NB4 (cell line): ENCODE data around the gene SUMF1.

Experiments used
- DNase-seq: peaks from one replicate; pipeline ENCODE4 v3.0.0; 2010; ENCODE audit warnings: low read depth
- H3K4me3 ChIP-seq: one replicate; pipeline ENCODE4 v1.5.1; 2011; ENCODE audit warnings: mild to moderate bottlenecking, low read depth, low read length, moderate library complexity
- CTCF ChIP-seq: IDR thresholded peaks from one replicate; pipeline ENCODE4 v1.5.1; 2012; ENCODE audit warnings: low read depth, low read length
- MAX ChIP-seq: IDR thresholded peaks from 2 replicates; pipeline ENCODE4 v1.6.1; 2011; ENCODE audit warnings: low read depth, low read length
- MYC ChIP-seq: IDR thresholded peaks from 2 replicates; pipeline ENCODE4 v1.6.1; 2011; ENCODE audit warnings: low read depth, low read length
- POLR2A ChIP-seq: IDR thresholded peaks from 2 replicates; pipeline ENCODE4 v1.6.1; 2011; ENCODE audit warnings: mild to moderate bottlenecking; ENCODE audit not compliant: insufficient read length; ENCODE audit errors: extremely low read depth

The SUMF1 gene

GRCh38 chr3:4396542-4396941 is 70.5 kb downstream of the SUMF1 start:
- TF ChIP-seq MYC (no peak), MAX (no peak), POLR2A (no peak), CTCF (no peak)
- no peak overlapping the region for H3K4me3 ChIP-seq
- DNase-seq: peak; percentile 7

- no peak for TF ChIP-seq CTCF
- no peak for TF ChIP-seq POLR2A
- no peak for TF ChIP-seq MYC
- no peak for TF ChIP-seq MAX
- H3K4me3 ChIP-seq: no peak overlapping the region
- DNase-seq: no peak
These were observed 71.1 kb downstream of the SUMF1 start for GRCh38 chr3:4396006-4396405.

- no peak overlapping the region for H3K4me3 ChIP-seq
- TF ChIP-seq MYC (no peak), CTCF (no peak), POLR2A (no peak), MAX (no peak)
- no peak for DNase-seq
These were observed 71.6 kb downstream of the SUMF1 start for GRCh38 chr3:4395448-4395847.

- DNase-seq: no peak
- no peak overlapping the region for H3K4me3 ChIP-seq
- TF ChIP-seq MAX (no peak), CTCF (no peak)
These were observed 72.5 kb downstream of the SUMF1 start for GRCh38 chr3:4394567-4394966.

- TF ChIP-seq MYC (no peak), POLR2A (no peak), MAX (no peak), CTCF (no peak)
- H3K4me3 ChIP-seq: no peak overlapping the region
- peak; percentile 75 for DNase-seq
These were observed 73.0 kb downstream of the SUMF1 start for GRCh38 chr3:4394048-4394447.

GRCh38 chr3:4392992-4393391 is 74.1 kb downstream of the SUMF1 start:
- TF ChIP-seq MYC (no peak), CTCF (no peak), MAX (no peak), POLR2A (no peak)
- H3K4me3 ChIP-seq: no peak overlapping the region
- DNase-seq: peak; percentile 7
